H9 (cell line): ENCODE data around the gene DIS3L. TPM values are rescaled to one million over a fixed set of nuclear protein-coding genes. Genes with fewer than 3 reads are reported as not detected.

ENCODE experiments used
- DNase-seq: peaks from one replicate; pipeline ENCODE4 v3.0.0-alpha.2; 2017
- H2AFZ ChIP-seq: one replicate; pipeline ENCODE4 v1.6.1; 2013; ENCODE audit warnings: mild to moderate bottlenecking, low read length, control low read depth, moderate library complexity
- H2AK5ac ChIP-seq: 2 replicates; pipeline ENCODE4 v1.6.1; 2013; ENCODE audit warnings: low read length, control low read depth, mixed read lengths; ENCODE audit not compliant: insufficient read length
- H2BK120ac ChIP-seq: one replicate; pipeline ENCODE4 v1.6.1; 2013; ENCODE audit warnings: low read depth, mild to moderate bottlenecking, low read length, control low read depth, inconsistent platforms; ENCODE audit not compliant: poor library complexity, severe bottlenecking
- H2BK12ac ChIP-seq: 2 replicates; pipeline ENCODE4 v1.6.1; 2013; ENCODE audit warnings: low read length, control low read depth, mixed read lengths, low read depth; ENCODE audit not compliant: insufficient read length
- H2BK15ac ChIP-seq: 2 replicates; pipeline ENCODE4 v1.6.1; 2013; ENCODE audit warnings: low read depth, low read length, control low read depth
- H2BK20ac ChIP-seq: one replicate; pipeline ENCODE4 v1.6.1; 2013; ENCODE audit warnings: low read depth, mild to moderate bottlenecking, low read length, control low read depth, inconsistent platforms; ENCODE audit not compliant: poor library complexity, severe bottlenecking
- H2BK5ac ChIP-seq: 2 replicates; pipeline ENCODE4 v1.6.1; 2013; ENCODE audit warnings: low read length, control low read depth, mixed read lengths; ENCODE audit not compliant: insufficient read length
- H3K14ac ChIP-seq: 2 replicates; pipeline ENCODE4 v1.6.1; 2013; ENCODE audit warnings: low read length, control low read depth; ENCODE audit not compliant: insufficient read depth
- H3K18ac ChIP-seq: 2 replicates; pipeline ENCODE4 v1.6.1; 2013; ENCODE audit warnings: low read depth, mild to moderate bottlenecking, mixed read lengths, low read length, control low read depth; ENCODE audit not compliant: insufficient read length
- H3K23ac ChIP-seq: 2 replicates; pipeline ENCODE4 v1.6.1; 2013; ENCODE audit warnings: low read length, control low read depth, mixed read lengths, low read depth; ENCODE audit not compliant: insufficient read length
- H3K23me2 ChIP-seq: 2 replicates; pipeline ENCODE4 v1.6.1; 2013; ENCODE audit warnings: low read depth, mild to moderate bottlenecking, mixed read lengths, low read length, control low read depth; ENCODE audit not compliant: insufficient read length, poor library complexity, severe bottlenecking
- H3K27ac ChIP-seq: 2 replicates; pipeline ENCODE4 v1.5.1; 2013; ENCODE audit warnings: low read length, control low read depth, mixed read lengths, low read depth; ENCODE audit not compliant: insufficient read length
- H3K27me3 ChIP-seq: 2 replicates; pipeline ENCODE4 v1.6.1; 2013; ENCODE audit warnings: low read length, control low read depth, inconsistent platforms; ENCODE audit not compliant: insufficient read depth
- H3K4ac ChIP-seq: 2 replicates; pipeline ENCODE4 v1.6.1; 2013; ENCODE audit warnings: low read depth, mild to moderate bottlenecking, control low read depth, inconsistent platforms, low read length, moderate library complexity
- H3K4me1 ChIP-seq: 2 replicates; pipeline ENCODE4 v1.6.1; 2013; ENCODE audit warnings: low read length, control low read depth, inconsistent platforms; ENCODE audit not compliant: insufficient read depth
- H3K4me2 ChIP-seq: 2 replicates; pipeline ENCODE4 v1.6.1; 2013; ENCODE audit warnings: low read length, control low read depth, mixed read lengths; ENCODE audit not compliant: insufficient read length, insufficient read depth
- H3K56ac ChIP-seq: 2 replicates; pipeline ENCODE4 v1.6.1; 2013; ENCODE audit warnings: low read depth, mild to moderate bottlenecking, mixed read lengths, low read length, control low read depth; ENCODE audit not compliant: insufficient read length
- H3K79me1 ChIP-seq: 2 replicates; pipeline ENCODE4 v1.6.1; 2013; ENCODE audit warnings: low read depth, mild to moderate bottlenecking, moderate library complexity, low read length, control low read depth, inconsistent platforms; ENCODE audit not compliant: insufficient read depth, poor library complexity, severe bottlenecking
- H3K79me2 ChIP-seq: 2 replicates; pipeline ENCODE4 v1.6.1; 2013; ENCODE audit warnings: low read length, control low read depth, inconsistent platforms; ENCODE audit not compliant: insufficient read depth
- H3K9ac ChIP-seq: 2 replicates; pipeline ENCODE4 v1.6.1; 2013; ENCODE audit warnings: low read length, control low read depth, mixed read lengths; ENCODE audit not compliant: insufficient read length; ENCODE audit errors: extremely low read depth
- H3K9me3 ChIP-seq: one replicate; pipeline ENCODE4 v1.6.1; 2013; ENCODE audit warnings: low read depth, low read length, inconsistent platforms; ENCODE audit not compliant: control insufficient read depth
- H3T11ph ChIP-seq: one replicate; pipeline ENCODE4 v1.6.1; 2013; ENCODE audit warnings: mild to moderate bottlenecking, low read length, control low read depth, inconsistent platforms
- H4K20me1 ChIP-seq: one replicate; pipeline ENCODE4 v1.6.1; 2013; ENCODE audit not compliant: control insufficient read depth, insufficient read length, insufficient read depth
- H4K5ac ChIP-seq: 2 replicates; pipeline ENCODE4 v1.6.1; 2013; ENCODE audit warnings: low read depth, mild to moderate bottlenecking, mixed read lengths, low read length, control low read depth; ENCODE audit not compliant: insufficient read length
- H4K8ac ChIP-seq: replicated peaks from 2 replicates; pipeline ENCODE4 v1.6.1; 2013; ENCODE audit warnings: low read length, control low read depth, mixed read lengths, low read depth; ENCODE audit not compliant: insufficient read length
- H4K91ac ChIP-seq: 2 replicates; pipeline ENCODE4 v1.6.1; 2013; ENCODE audit warnings: low read depth, mild to moderate bottlenecking, moderate library complexity, mixed read lengths, low read length, control low read depth; ENCODE audit not compliant: insufficient read length
- H3K27ac Mint-ChIP-seq, 3 experiments: 2 replicates in 2 of 3; 3 replicates in 1 of 3; pipeline ENCODE4 v1.8.0; 2020 to 2021; ENCODE audit warnings: mixed read lengths in 3 of 3, mild to moderate bottlenecking in 1 of 3, moderate library complexity in 1 of 3
- H3K27me3 Mint-ChIP-seq: 2 replicates; pipeline ENCODE4 v1.8.0; 2021; ENCODE audit warnings: low read depth, mild to moderate bottlenecking, moderate library complexity, mixed read lengths
- H3K36me3 Mint-ChIP-seq, 3 experiments: 2 replicates in 2 of 3; 3 replicates in 1 of 3; pipeline ENCODE4 v1.8.0; 2020 to 2021; ENCODE audit warnings: low read depth in 3 of 3, mixed read lengths in 3 of 3; ENCODE audit not compliant: insufficient read depth in 1 of 3
- H3K4me1 Mint-ChIP-seq, 2 experiments: 2 replicates each; pipeline ENCODE4 v1.8.0; 2020; ENCODE audit warnings: mixed read lengths in 2 of 2
- H3K4me3 Mint-ChIP-seq, 2 experiments: 2 replicates in 1 of 2; 3 replicates in 1 of 2; pipeline ENCODE4 v1.8.0; 2020 to 2021; ENCODE audit warnings: mild to moderate bottlenecking in 2 of 2, mixed read lengths in 2 of 2, moderate library complexity in 1 of 2
- H3K9me3 Mint-ChIP-seq, 2 experiments: 2 replicates in 1 of 2; 3 replicates in 1 of 2; pipeline ENCODE4 v1.8.0; 2020; ENCODE audit warnings: mild to moderate bottlenecking in 2 of 2, mixed read lengths in 2 of 2, moderate library complexity in 1 of 2
- WGBS: extraction: QIAGEN DNeasy Blood & Tissue Kit; methylation state at CpG from one replicate; pipeline ENCODE4 v1.1.7; 2013; ENCODE audit warnings: missing lambda C conversion rate, low lambda C conversion rate, mixed read lengths; ENCODE audit not compliant: insufficient read length; ENCODE audit errors: extremely low coverage; 5-methylcytosine and 5-hydroxymethylcytosine counted together
- total RNA-seq: library from RNA; stranded (reverse); gene quantifications from 2 replicates; pipeline ENCODE4 v1.2.1, GENCODE V29; 2021
- TF ChIP-seq, protein P1 (sequence below): fragments of 200-600 bp; sonication (generic); conservative IDR thresholded peaks from 3 replicates; pipeline ENCODE4 v1.8.0; 2021; ENCODE audit warnings: antibody characterized with exemption, mild to moderate bottlenecking

Gene DIS3L
- total RNA-seq, 1 experiment from 2014 or later, result 30.2 TPM

DNA sequence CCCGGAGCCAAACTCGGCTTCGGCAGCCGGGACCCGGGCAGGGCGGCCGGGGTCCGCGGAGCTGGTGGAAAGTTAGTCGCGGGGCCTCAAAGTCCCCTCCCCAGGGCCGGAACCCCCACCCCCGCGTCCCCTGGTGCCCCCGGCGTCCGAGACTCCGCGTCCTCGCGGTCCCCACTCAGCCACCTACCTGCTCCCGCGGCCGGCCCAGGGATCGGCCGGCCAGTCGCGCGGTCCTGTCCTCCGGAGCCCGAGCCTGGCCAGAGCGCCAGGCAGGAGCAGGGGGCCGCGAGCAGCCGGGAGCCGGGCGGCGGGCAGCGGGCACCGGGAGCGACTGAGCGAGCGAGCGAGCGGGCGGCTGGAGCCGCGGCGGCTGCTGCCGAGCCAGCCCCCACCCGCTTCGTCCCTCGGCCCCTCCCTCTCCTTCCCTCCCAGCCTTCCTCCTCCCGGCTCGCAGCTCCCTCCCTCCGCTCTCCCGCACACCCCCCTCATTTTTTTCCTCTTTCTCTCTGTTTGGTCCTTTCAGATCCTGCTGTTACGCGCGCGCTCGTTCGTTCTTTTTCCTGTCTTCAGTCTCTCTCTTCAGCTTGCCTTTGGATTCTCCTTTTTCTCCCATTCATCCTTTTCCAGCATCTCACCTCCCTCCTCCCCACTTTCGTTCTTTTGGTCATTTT, 39.8 kb upstream of the DIS3L start, which contains the start of gene MEGF11:
Gene MEGF11, minus strand, starts transcription at position 333 of the 671 bp plus-strand sequence. CDS start 125,347 bp downstream, outside the sequence.
- peaks cover 91% of the 10 kb centered on the region for H3K27me3 Mint-ChIP-seq
- peaks cover 41% of the 10 kb centered on the region for H3K27me3 ChIP-seq
- peak within 1 kb of the TSS in 1 of 3 experiments; percentile 24; a peak in 1 of 7 replicates for H3K27ac Mint-ChIP-seq

More for the DNA sequence above, 39.8 kb upstream of the DIS3L start, which contains the start of gene MEGF11:
- no peak within 1 kb of the TSS for H3K18ac ChIP-seq
- no peak within 1 kb of the TSS for H3T11ph ChIP-seq
- TF ChIP-seq, protein P1, sequence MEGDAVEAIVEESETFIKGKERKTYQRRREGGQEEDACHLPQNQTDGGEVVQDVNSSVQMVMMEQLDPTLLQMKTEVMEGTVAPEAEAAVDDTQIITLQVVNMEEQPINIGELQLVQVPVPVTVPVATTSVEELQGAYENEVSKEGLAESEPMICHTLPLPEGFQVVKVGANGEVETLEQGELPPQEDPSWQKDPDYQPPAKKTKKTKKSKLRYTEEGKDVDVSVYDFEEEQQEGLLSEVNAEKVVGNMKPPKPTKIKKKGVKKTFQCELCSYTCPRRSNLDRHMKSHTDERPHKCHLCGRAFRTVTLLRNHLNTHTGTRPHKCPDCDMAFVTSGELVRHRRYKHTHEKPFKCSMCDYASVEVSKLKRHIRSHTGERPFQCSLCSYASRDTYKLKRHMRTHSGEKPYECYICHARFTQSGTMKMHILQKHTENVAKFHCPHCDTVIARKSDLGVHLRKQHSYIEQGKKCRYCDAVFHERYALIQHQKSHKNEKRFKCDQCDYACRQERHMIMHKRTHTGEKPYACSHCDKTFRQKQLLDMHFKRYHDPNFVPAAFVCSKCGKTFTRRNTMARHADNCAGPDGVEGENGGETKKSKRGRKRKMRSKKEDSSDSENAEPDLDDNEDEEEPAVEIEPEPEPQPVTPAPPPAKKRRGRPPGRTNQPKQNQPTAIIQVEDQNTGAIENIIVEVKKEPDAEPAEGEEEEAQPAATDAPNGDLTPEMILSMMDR, result no peak
- no peak within 1 kb of the TSS for H2BK15ac ChIP-seq
- peak within 1 kb of the TSS; percentile 19 for H2AFZ ChIP-seq
- H2BK12ac ChIP-seq, result no peak within 1 kb of the TSS
- no peak within 1 kb of the TSS for H3K56ac ChIP-seq
- Mint-ChIP-seq H3K36me3 (no peaks in the 10 kb centered on the region), H3K4me3 (peak within 1 kb of the TSS; percentile 75 to 95), H3K4me1 (peaks cover 36 to 46% of the 10 kb centered on the region in 2 experiments), H3K9me3 (peaks cover 0 to 4% of the 10 kb centered on the region in 2 experiments; a peak in 1 of 5 replicates)
- peaks cover 19% of the 10 kb centered on the region for H3K23me2 ChIP-seq
- H4K8ac ChIP-seq, result no peak within 1 kb of the TSS
- no peak within 1 kb of the TSS for H2BK120ac ChIP-seq
- no peak within 1 kb of the TSS for H4K5ac ChIP-seq
- no peak within 1 kb of the TSS for H2BK5ac ChIP-seq
- peaks cover 2% of the 10 kb centered on the region for H4K20me1 ChIP-seq
- H3K14ac ChIP-seq, result no peak within 1 kb of the TSS
- H3K9me3 ChIP-seq, result no peaks in the 10 kb centered on the region
- H2AK5ac ChIP-seq, result no peak within 1 kb of the TSS
- no peak within 1 kb of the TSS for H3K27ac ChIP-seq
- no peaks in the 10 kb centered on the region for H3K79me2 ChIP-seq
- no CpG with 5 or more reads among the region's 64 CpGs for WGBS
- peak; percentile 78 for DNase-seq
- no peak within 1 kb of the TSS for H2BK20ac ChIP-seq
- H3K9ac ChIP-seq, result peak within 1 kb of the TSS; percentile 39
- H3K23ac ChIP-seq, result no peak within 1 kb of the TSS
- no peaks in the 10 kb centered on the region for H3K79me1 ChIP-seq
- no peak within 1 kb of the TSS for H4K91ac ChIP-seq
- H3K4me1 ChIP-seq, result no peaks in the 10 kb centered on the region
- H3K4me2 ChIP-seq, result peak within 1 kb of the TSS; percentile 87
- H3K4ac ChIP-seq, result no peak within 1 kb of the TSS
